Gastrocnemius medialis (tissue), 4 donors: Measurements from ENCODE around the gene DNAJC22.

Experiments used
- POLR2A ChIP-seq, 2 donors: fragments of 450-650 bp; IDR thresholded peaks; one replicate each; pipeline ENCODE4 v1.6.1; 2017; ENCODE audit warnings: antibody characterized with exemption in 2 of 2, mild to moderate bottlenecking in 2 of 2, moderate library complexity in 2 of 2
- TF ChIP-seq, protein P1 (sequence below), 5 experiments: fragments of 450-650 bp in 3 of 5; fragments of 200-600 bp in 2 of 5; sonication (generic) in 2 of 5; IDR thresholded peaks in 4 of 5; conservative IDR thresholded peaks in 1 of 5; 1 replicate in 4 of 5; 2 replicates in 1 of 5; pipeline ENCODE4 v1.5.1; 2016 to 2019; ENCODE audit warnings: antibody characterized with exemption in 5 of 5, mild to moderate bottlenecking in 3 of 5, moderate library complexity in 3 of 5

- TF ChIP-seq, protein P1, sequence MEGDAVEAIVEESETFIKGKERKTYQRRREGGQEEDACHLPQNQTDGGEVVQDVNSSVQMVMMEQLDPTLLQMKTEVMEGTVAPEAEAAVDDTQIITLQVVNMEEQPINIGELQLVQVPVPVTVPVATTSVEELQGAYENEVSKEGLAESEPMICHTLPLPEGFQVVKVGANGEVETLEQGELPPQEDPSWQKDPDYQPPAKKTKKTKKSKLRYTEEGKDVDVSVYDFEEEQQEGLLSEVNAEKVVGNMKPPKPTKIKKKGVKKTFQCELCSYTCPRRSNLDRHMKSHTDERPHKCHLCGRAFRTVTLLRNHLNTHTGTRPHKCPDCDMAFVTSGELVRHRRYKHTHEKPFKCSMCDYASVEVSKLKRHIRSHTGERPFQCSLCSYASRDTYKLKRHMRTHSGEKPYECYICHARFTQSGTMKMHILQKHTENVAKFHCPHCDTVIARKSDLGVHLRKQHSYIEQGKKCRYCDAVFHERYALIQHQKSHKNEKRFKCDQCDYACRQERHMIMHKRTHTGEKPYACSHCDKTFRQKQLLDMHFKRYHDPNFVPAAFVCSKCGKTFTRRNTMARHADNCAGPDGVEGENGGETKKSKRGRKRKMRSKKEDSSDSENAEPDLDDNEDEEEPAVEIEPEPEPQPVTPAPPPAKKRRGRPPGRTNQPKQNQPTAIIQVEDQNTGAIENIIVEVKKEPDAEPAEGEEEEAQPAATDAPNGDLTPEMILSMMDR (IDR thresholded peaks at IDR 0.05 in 4 of 5, conservative IDR thresholded peaks at IDR 0.05 in 1 of 5): no peak
- no peak for TF ChIP-seq POLR2A (IDR thresholded peaks at IDR 0.05)
Observed at GRCh38 chr12:49327887-49328286, 18.8 kb upstream of the DNAJC22 start.
